GM21526 (cell line): ENCODE data around the gene ARAP1.

ENCODE experiments used
- ATAC-seq: cut with Tn5 transposase; IDR thresholded peaks from one replicate; pipeline ENCODE4 v1.9.1; 2021; ENCODE audit warnings: moderate library complexity; ENCODE audit not compliant: unreplicated experiment, low FRiP score

ARAP1 gene

DNA sequence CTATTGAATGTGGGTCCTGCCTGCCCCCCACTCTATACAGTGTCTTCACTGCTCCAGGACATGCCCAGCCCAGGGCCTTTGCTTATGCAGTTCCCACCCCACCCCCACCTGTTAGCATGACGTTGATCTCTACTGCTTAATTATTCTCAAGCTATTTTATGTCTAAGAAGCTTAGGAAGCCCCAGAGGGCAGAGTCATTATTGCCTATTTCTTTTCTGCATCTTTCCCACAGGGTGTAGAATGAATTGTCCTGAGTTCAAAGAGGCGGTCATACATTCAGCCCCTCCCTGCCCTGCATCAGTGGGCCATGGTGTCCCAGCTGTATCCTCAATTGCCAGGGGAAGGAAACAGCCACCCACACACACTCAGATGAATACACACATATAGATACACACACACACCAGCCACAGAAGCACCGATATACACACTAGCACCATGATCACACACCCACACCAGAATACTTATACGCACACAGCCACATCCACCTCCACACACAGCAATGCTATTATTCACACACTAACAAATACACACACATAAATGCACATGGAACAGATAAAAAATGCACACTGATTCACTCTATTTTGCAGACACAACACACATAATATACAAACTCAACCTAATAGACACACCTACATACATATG is 79.5 kb downstream of the ARAP1 start:
- ATAC-seq: no peak

DNA sequence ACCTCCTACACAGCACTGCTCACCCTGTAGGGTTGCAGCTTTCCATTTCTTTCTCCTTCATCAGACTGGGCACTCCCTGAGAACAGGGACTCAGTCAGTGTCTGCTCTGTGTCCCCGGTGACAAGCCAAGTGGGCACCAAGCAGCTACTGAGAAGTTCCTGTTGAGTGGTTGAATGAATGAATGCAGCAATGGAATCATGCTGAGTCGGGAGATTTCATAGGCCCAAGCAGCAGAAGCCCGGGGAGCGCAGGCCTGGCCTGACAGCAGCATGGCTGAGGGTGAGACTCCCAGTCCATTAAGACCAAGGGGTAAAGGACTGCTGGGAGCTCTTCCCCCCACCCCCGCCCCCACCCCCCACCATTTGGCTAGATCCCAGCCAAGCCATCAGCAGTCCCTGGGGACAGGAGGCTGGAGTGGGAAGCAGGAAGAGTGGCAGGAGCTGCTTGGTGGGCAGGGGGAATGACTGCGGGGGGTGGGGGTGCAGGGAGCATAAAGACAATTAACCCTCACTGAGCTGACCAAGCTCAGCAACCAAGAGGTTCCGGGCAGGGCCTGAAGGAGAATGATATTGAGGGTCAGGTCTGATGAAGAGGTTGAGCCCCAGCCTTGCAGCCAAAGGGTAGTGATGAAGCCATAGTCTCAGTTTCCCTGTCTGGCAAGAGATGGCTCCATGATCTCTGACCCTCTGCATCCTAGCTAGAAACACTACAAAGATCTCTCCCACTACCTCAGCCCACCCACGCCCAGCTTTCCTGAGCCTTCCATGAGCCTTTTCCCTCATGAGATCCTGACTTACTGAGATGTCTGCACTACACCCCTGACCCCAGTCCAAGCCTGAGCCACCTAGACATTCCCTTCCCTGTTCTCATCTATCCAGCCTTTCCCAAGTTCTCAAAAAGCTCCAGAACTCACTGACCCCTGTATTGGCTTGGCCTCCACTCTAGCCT is 80.8 kb downstream of the ARAP1 start:
- no peak for ATAC-seq

DNA sequence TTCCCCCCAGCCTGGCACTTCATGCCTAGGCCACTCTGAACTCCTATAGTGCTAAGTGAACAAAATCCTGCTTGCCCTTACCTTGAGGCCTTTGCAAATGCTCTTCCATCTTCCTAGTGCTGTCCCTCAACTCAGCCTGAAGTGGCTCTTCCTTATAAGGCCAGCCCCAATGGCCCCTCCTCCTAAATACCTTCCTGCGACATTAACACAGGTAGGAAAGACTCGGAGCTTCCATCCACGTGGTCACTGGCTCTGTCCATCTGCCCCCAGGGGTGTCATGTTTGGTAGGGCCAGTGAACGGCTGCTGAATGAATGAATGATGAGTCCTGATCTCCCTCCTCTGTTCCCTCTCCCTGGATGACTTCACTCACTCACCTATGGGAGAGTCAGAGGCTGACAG is 82.2 kb downstream of the ARAP1 start:
- ATAC-seq: no peak

DNA sequence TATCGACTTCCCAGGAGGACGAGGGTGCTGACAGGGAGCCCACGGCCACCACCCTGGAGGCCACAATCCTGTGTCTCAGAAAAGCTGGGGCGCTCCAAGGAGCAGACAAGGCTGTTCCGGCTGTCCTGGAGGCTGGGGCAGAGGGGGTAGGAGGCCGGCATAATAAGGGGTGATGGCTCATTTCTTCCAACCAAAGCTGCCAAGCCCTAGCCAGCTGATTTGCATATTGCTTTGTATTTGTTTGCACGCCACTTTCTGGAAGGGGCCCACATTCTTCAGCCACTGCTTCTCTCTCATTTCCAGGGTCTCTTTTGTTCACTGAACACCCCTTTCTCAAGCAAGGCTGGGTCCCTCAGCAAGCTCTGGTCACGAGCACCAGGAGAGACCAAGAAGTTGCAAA is 82.7 kb downstream of the ARAP1 start:
- no peak for ATAC-seq

DNA sequence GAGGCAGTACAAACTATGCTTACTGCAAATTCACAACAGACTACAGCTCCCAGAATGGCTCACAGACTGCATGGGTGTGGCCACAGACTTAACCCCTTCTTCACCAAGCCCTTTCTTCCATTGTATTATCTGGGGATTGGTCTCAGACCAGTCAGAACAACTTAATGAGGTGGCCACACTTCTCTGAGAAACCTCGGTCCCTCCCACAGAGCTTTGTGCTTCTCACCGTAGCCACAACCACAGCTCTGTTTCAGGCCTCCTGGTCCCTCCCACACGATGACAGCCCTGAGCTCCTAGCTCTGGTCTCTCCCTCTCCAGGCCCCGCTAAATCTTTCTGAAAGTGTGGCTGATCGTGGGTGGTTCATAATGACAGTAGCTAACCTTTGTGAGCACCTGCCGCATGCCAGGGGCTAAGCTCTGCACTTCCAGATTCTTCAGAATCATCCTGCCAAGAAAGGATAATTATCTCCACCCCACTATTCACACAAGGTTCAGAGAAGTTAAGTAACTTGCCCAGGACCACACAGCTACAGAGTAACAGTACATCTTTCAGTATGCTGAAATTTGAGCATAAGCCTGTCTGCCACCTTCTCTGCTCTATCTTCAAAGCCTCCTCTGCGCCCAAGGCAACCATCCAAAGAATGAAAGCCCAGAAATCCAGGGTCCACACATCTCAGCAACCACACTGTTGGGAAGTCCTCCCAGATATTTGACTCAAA is 83.4 kb downstream of the ARAP1 start:
- peak; percentile 80 for ATAC-seq

DNA sequence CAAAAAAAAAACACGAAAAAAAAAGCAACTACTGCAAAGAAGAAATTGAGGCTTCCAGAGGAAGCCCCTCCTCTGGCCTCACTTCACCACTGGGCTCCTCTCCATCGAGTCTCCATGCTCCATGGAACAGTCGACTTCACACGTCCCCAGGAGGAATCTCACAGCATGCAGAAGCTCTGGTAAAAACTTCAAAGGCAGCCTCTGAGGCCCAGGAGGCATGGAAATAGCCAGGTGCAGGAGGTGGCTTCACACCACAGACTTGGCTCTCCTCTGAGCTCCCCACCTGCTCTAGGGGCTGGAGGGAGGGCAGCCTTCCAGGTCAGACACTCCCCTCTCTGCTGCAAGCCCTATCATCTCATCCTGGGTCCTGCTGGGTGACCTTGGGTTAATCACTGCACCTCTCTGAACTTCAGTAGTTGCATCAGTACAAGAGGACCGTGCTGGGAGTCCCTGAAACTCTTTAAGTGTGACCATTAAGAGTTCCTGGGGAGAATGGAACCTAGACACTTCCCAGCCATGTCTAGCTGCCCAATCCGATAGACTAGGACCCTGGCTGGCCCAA is 86.2 kb downstream of the ARAP1 start:
- ATAC-seq: no peak

DNA sequence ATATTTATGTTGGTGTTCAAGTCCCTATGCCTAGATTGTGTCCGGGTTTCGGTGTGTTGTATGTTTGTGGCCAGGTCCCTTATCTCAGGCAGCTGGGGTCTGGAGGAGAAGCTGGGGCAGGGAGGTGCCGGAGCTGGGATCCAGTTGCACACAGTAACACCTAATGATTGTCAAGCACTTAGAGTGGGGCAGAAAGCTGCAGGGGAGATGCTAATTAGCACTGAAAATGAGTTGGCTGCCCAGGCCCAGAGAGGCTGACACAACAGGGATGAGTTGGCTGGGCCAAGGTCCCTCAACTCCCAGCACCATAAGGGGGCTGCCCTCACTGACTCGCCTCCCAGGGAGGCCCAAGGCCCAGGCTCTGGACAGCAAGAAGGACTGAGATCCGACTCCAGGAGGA is 90.2 kb downstream of the ARAP1 start:
- no peak for ATAC-seq

DNA sequence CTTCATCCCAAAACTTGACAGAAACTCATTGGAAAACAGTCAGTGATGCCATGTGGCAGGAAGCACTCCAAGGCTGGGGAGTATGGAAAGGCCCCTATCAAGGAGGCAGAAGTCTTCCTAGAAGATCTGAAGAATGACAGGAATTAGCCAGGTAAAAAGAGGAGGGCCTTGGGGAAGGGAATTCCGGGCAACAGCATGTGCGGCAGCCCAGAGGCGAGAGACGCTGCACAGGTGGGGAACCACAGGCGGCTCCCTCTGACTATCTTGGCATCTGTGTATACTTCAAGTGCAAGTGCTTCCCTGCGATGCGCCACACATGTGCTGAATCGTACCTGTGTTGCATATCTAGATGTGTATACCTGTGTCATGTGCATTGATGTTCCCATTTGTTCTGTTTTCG is 90.7 kb downstream of the ARAP1 start:
- ATAC-seq: no peak

DNA sequence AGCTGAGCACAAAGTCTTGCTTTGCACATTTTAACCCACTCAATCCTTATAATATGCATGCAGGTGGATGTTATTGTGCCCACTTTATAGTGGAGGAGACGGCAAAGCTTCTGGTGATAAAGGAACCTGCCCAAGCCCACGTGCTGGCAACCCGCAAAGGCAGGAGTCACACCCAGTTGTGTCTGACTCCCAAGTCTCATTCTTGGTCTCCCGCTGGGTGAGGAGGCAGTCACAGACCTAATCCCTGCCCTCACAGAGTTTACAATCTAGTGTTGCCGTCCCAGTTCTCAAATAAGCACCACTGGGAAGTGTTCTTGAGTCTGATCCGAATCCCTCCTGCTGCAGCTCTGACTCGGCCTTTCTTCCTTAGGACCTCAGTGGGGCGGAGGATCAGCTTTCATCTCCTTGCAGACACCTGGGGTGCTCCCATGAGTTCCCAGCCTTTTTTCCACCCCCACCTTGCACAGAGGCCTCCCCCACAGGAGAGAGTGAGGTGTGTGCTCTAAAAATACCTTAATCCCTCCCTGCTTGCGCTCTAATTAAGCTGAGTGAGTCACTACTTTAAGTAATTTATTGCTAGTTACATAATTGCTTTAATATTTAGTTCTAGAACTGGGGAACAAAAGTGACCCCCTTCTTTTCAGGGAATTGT is 93.1 kb downstream of the ARAP1 start:
- ATAC-seq: no peak

DNA sequence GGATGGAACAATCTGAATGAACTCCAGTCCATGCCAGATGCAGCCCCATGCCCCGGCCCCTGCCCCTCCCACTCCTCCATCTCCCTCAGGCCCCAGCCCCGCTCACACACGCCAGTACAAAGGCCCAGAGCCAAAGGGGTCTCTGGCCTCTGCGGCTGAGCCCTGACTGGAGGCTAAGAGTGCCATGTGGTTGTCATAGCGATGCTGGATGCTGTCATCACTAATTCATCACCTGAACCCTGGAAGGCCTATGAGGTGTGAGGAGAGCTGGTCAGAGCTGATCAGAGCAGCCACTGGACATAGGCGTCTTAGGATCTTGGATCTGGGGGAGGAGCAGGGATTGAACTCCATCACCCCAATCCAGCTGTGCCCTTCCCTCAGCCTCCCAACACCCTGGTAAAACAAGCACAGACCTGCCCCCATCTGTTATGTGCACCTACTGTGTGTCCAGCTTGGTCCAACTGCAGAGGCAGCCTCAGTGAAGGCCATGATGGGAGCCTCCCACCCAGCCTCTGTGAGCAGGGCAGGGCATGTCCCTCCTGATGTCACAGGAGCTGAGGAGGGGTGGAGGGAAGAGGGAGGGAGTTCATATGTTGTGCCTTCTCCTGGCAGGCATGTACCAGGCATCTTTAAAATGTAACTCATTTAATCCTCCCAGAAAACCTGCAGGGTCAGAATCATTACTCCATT is 94.7 kb downstream of the ARAP1 start:
- ATAC-seq: no peak

DNA sequence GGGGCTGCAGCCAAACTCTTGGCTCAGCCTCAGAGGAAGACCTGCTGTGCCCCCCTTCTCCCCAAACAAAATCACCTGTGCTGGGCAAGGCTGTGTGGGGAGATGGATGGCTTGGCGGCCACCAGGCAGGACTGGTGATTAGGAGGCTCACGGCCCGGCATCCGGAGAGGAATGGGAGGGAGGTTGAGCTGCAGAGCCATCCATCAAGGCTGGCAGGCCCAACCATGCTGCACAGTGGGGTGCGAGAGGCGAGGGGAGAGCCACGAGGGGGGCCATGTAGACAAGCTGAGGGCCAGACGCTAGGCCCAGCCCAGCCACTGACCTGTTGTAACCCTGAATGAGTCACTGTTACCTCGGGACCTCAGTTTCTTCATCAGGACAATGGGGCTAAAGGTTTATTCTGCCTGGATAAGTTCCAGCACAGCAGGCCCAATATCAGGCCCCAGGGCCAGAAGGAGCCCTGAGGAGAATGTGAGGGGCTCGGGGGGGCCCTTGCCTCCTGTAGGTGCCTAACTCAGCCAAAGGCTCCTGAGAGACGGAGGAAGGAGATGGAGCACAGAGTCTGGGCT is 96.2 kb downstream of the ARAP1 start:
- ATAC-seq: no peak

DNA sequence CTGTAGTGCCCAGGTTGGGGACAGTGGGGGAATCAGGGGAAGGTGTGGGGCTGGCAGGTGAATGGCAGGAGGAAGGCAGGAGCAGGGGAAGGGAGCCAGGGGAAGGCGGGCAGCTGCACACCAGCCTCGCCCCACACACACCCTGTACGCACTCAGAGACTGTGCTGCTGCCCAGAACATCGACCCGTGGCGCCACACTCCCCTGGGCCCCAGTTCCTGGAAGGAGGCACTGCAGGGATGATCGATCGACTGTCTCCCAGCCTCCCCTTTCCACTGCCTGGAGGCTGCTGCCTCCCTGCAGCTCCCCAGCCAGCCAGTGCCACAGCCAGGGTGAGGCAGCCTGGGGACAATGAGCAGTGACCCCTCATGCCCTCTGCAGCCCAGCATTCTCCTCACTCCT is 97.2 kb downstream of the ARAP1 start:
- ATAC-seq: no peak

DNA sequence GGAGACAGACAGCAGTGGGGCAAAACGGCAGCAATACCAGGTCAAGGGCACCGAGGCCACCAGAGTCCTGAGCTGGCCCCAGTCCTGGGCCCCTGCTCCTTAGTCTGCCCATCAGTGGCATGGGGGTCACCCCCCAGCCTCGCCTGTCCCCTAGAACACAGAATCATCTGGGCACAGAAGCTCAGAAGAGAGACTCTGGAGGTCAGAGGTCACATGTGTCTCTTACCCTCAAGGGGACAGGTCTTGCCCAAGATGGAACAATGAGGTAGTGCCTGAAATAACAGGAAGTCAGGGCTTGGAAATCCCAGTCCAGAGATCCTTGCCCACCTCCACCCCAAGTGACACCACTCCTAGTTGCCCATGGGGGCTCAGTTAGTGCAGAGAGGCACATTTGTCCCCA is 98.6 kb downstream of the ARAP1 start:
- ATAC-seq: no peak

DNA sequence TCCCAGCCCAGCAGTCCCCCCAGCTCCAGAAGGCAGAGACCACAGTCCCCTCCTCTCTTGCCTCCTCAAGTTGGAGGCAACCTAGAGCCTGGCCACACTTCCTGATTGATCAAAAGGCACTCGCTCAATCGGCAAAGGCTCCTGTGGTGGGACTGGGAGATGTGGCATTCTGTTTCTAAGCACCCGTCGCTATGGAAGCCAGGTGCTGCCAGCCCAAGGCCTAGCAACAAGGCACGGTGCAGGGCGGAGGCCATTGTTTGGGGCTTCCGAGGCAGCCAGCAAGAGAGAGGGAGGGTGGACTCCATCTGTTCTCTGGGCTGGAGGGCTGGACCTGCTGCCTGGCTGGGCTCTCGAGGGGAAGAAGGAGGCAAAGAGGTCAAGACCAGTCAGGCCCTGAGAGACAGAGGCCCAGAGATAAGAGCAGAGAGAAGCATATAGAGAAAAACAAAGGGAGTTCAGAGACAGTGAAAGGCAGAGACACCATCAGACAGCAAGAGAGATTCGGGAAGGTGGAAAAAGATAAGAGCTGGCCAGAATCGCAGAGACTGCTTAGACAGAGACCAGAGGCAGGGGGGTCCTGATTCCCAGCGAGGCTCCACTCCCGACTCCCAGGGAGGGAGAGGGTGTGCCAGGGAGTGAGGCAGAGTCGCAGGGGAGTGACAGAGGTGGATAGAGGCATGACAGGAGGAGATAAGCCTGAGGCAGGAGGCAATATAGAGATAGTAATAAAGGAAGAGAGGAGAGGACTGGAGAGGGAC is 99.2 kb downstream of the ARAP1 start:
- no peak for ATAC-seq

DNA sequence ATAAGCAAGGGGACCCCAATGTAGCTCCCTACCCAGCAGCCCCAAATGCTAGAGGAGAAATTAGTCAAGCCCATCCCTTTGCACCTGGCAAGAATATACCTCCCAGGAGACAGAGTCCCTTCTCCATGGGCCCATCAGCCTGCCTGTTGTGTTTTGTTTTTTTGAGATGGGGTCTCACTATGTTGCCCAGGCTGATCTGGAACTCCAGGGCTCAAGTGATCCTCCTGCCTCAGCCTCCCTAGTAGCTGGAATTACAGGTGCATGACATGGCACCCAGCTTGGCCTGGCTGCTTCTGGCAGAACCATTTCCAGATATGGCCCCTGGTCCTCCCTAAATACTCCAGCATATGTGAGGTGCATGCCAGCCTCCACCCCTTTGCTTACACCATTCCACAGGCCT is 100.1 kb downstream of the ARAP1 start:
- ATAC-seq: no peak

DNA sequence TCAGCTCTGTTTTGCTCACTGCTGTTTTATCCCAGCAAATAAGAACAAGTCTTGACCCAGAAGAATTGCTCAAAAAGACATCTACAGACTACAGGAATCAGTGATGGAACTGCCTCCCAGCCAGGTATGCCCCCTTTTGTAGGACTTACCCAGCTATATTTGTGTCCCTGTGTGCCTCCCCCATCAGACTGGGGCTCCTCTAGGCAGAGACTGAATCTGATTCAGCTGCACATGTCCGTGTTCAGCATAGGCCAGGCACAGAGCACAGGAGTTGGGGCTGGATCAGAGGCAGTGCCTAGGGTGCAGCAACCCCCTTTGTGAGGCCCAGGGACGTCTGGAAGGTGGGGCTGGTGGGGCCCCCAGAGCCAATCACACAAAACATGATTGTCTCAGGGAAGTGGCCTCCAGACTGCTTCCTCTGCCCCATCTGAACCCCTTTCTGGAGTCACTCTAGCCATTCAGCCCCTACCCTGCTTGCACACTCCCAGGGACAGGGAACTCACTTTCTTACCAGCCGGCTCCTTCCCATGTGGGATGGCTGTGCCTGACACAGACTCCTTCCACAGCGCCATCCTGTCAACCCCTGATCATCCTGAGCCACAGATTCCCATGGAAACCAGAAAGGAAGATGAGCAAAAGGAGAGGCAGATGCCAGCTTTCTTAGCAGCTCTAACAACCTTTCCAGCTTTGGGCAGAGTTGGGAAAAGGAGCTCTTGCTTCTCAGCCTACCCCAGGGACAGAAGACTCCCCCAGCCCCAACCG is 102.8 kb downstream of the ARAP1 start:
- no peak for ATAC-seq

DNA sequence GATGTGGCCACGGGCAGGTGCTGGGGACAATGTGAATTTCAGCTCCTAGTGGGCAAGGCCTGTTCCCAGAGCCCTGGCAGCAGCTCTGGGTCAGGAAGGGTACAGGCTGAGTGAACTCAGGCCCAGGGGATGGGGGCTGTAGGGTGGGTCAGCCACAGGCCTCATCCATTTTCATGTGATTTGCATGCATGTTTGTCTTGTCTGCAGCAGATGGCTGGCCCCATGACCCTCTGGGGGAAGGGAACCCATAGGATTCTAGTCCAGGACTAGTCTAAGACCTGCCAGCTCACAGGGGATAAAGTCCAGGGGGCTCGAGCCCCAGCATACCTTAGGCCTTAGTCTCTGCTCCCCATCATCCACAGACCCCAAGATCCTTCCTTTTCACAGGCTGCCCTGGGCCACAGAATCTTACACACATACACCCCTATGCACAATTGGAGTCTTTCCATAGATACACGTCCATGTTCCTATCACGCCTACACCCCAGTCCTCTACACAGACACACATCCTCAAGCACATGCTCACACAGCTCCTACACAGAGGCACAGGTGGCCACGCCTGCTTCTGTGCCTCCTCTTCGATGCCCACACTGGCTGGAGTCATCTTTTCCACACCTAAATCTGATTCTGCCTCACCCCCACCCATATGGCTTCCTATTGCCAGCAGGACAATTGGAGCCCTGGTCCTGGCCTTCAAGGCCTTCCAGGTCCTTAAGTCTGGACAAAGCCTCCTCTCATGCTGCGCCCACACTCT is 103.6 kb downstream of the ARAP1 start:
- ATAC-seq: no peak

DNA sequence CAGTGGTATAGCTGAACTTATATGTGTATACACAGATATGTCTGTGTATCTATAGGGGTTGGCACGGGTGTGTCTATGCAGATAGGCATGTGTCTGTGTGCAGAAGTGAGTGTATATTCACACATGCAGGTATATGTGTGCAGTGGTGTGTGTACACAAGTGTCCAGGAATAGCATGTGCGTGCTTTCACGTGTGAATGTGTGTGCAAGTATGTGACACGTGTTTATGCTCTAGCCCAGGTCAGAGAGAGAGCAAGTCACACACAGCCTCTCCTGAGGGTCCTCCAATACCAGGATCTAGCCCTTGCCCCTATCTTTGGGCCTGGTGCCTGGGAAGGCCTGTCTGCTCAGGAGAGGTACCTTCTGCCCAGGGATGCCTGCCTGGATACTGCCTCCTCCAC is 104.3 kb downstream of the ARAP1 start:
- no peak for ATAC-seq
